ENCODE measurements around the gene SOWAHA. TPM values are rescaled to one million over a fixed set of nuclear protein-coding genes. Genes with fewer than 3 reads are reported as not detected.

The SOWAHA gene
- under 1 TPM in 1 of 2 experiments, not detected in 1; 0.05 TPM for total RNA-seq

DNA sequence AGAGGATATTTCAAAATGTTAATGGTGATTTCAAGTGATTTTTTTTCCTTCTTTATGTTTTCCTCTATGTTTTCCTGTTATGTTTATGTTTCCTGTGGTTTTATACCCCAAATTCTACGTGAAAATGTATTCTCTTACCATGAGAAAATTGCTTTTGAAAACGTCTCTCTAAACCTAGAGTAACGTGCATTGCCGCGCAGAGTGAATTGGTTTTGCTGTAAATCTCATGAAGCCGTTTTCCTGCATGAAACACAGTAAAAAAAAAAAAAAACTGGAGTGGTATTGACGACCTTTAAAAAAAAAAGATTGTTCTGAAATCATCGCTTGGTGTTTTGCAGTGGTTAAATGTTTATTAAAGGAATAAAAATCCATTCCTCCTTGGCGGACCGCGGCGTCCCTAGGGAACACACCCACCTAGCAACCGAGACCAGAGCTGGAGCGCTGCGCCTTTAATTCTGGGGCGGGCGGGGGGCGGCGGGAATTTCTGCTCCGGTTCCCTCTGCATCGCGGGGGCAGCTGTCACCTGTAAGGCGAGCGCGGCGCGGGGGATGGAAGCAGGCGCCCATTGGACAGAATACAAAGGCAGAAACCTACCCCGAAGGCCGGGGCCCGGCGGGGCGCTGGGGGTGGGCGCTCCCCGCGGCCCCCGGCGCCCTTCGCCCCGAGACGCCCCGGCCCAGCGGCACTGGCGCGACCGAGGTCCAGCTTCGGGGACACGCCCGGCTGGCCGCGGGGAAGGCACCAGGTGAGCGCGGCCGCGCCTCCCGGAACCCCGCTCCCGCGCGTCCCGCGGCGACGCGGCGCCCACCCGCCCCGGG is at the start of gene SOWAHA:
TSS of gene SOWAHA (plus strand) at position 522 of the 818 bp plus-strand sequence. CDS start 320 bp downstream, outside the sequence.
- DNase-seq, result no peak
- peaks cover 6% of the 10 kb centered on the region for H3K4me1 Mint-ChIP-seq

DNA sequence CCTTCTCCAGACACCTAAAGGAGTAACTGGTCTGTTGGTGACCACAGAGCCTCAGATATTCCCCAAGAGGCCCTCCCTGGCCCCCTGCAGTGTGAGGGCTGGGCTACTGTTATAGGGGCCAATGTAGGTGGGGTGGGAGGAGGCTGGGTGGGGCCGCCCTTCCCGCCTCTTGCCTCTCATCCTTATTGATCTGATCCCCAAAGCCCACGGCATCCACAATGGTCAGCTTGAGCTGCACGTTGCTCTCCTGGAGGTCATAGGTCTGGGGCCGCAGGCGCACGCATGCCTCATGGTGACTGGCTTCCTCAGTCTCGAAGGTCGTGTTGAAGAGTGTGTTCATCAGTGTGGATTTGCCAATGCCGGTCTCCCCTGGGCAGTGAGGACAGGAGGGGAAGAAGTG is 49.1 kb upstream of the SOWAHA start:
- intact Hi-C loops (cut with DNase I, micrococcal nuclease), result no loop called here
- ChIA-PET POLR2A (no interaction called here), CTCF (no interaction called here)
- H3K4me3 Mint-ChIP-seq, result no peak overlapping the region
- H3K9me3 Mint-ChIP-seq (ENCODE audit: low read depth), result no peaks in the 10 kb centered on the region
- no peaks in the 10 kb centered on the region for H3K4me1 Mint-ChIP-seq
- DNase-seq (no peak), ATAC-seq (no peak)
- H3K27ac Mint-ChIP-seq, result no peak overlapping the region
- peaks cover 2% of the 10 kb centered on the region for H3K36me3 Mint-ChIP-seq (ENCODE audit: low read depth)
- H3K27me3 Mint-ChIP-seq, result no peaks in the 10 kb centered on the region

More for the DNA sequence above, at the start of gene SOWAHA:
- no peak for ATAC-seq
- intact Hi-C loops (cut with DNase I, micrococcal nuclease), result no loop called here
- ChIA-PET POLR2A (interaction anchor here (0.6 to 1.1 kb wide), 3 partner anchors 14 to 172 kb away, joined by 3 to 4 read pairs (median 3); partner anchors contain the start of genes GDF9 and UQCRQ), CTCF (interaction anchor here (0.6 to 0.9 kb wide), 3 partner anchors 13 to 422 kb away, joined by 3 to 4 read pairs (median 3); no protein-coding TSS in a partner anchor)
- Mint-ChIP-seq H3K4me3 (peak within 1 kb of the TSS; percentile 61), H3K27me3 (peaks cover 43% of the 10 kb centered on the region), H3K27ac (no peak within 1 kb of the TSS), H3K36me3 (ENCODE audit: low read depth) (no peaks in the 10 kb centered on the region), H3K9me3 (ENCODE audit: low read depth) (no peaks in the 10 kb centered on the region)

DNA sequence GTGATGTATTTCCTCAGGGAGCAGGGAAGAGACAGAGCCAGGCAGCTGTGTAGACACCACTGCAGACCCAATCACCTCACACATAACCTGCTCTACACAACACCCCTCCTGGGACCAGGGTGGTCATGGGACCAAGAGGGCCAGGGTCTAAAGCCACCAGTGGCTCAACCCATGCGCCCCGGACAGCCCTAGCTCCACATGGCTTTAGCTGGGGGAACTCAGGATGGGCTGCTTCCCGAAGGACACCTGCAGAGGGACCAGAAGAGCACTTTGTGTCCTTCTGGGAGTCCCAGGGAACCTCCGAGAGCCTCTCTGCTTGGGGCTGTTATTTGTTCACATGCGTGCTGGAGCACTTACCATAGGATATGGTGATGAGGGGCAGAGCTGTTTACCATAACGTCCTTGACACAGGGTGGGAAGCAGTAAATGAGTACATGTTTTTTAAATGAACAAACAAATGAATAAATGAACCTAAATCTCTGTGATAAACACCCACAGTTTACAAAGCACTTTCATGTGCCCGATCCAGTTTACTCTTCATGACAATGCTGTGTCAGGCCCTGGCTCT is 48.3 kb upstream of the SOWAHA start:
- ChIA-PET POLR2A (interaction anchor here (0.5 kb wide), 1 partner anchor 283 kb away, joined by 3 read pairs; no protein-coding TSS in a partner anchor), CTCF (interaction anchor here (0.7 to 1.4 kb wide), 2 partner anchors 118 to 126 kb away, joined by 3 read pairs; no protein-coding TSS in a partner anchor)
- no peak overlapping the region for H3K4me3 Mint-ChIP-seq
- H3K36me3 Mint-ChIP-seq (ENCODE audit: low read depth), result peaks cover 2% of the 10 kb centered on the region
- H3K27ac Mint-ChIP-seq, result no peak overlapping the region
- intact Hi-C loops (cut with DNase I, micrococcal nuclease), result no loop called here
- no peaks in the 10 kb centered on the region for H3K4me1 Mint-ChIP-seq
- H3K9me3 Mint-ChIP-seq (ENCODE audit: low read depth), result no peaks in the 10 kb centered on the region
- ATAC-seq (no peak), DNase-seq (no peak)
- H3K27me3 Mint-ChIP-seq, result no peaks in the 10 kb centered on the region

DNA sequence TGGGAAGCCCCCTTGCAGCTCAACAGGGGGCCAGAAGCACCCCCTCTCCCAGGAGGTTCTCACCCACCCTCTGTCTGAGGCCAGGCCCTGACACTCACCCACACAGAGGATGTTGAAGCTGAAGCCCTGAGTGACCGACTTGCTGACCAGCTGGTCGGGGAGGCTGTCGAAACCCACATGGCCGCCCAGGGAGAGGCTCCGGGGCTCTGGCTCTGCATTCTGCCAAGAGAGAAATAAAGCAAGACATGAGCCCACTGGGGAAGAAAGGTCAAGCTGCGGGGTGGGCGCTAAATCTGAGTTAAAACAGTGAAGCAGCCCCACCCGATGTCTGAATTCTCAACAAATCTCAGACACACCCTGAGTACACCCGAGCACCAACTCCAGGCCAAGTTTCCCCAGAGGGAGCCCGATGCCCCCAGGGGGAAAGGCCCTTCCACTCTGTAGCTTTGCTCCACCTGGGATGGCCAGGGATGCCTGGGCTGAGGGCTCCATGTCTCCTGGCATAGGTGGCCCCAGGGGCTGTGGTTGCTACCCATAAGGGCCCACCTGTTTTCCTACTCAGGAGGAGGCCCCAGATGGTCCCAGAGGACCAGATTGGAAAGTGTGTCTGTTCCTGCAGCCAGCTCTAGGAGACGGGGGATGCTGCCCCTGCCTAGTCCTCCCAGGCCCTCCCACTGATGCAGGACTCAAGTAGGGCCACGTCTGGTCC is 47.6 kb upstream of the SOWAHA start:
- H3K9me3 Mint-ChIP-seq (ENCODE audit: low read depth), result no peaks in the 10 kb centered on the region
- H3K27ac Mint-ChIP-seq, result no peak overlapping the region
- peaks cover 2% of the 10 kb centered on the region for H3K36me3 Mint-ChIP-seq (ENCODE audit: low read depth)
- POLR2A ChIA-PET, result interaction anchor here (0.5 kb wide), 1 partner anchor 283 kb away, joined by 3 read pairs; no protein-coding TSS in a partner anchor
- H3K4me3 Mint-ChIP-seq, result no peak overlapping the region
- intact Hi-C loops (cut with DNase I, micrococcal nuclease), result no loop called here
- ATAC-seq (no peak), DNase-seq (no peak)
- H3K4me1 Mint-ChIP-seq, result no peaks in the 10 kb centered on the region
- CTCF ChIA-PET, result interaction anchor here (0.7 to 1.4 kb wide), 2 partner anchors 117 to 126 kb away, joined by 3 read pairs; no protein-coding TSS in a partner anchor
- H3K27me3 Mint-ChIP-seq, result no peaks in the 10 kb centered on the region

DNA sequence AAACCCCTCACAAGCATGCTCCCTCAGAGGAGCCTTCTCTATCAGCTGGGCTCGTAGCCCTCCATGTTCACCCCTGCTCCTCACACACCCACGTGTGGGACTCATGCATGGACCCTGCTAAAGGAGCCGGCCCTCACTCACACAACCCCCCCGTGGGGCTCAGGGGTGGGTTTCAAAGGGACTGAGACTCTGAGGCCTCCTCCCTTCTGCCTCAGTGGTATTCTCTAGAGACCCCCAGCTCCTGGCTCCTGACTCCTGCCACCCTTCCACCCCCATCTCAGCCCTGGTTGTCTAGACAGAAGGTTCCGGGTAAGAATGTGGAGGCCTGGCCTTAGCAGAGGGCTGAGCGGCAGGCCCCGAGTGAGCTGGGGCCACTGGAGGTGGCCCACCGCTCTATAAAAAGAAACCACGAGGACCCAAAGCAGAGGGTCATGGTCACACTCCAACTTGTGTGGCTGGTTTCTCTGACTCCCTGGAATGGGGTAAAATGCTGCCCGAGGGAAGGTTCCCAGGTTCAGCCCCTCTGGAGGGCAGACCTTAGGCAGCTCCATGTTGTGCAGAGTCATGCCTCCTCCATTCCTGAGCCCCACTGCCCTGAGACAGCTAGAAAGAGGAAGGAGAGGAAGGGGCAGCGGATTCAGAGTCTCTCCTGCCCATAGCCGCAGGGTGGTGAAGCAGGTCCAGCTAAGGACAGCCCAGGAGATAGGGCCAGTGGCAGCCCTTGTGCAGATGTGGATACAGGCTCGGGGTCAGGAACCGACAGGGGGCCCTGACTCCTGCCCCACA is 46.9 kb upstream of the SOWAHA start:
- ChIA-PET POLR2A (no interaction called here), CTCF (no interaction called here)
- Mint-ChIP-seq H3K27ac (no peak overlapping the region), H3K9me3 (ENCODE audit: low read depth) (no peaks in the 10 kb centered on the region), H3K4me1 (no peaks in the 10 kb centered on the region), H3K4me3 (no peak overlapping the region), H3K27me3 (no peaks in the 10 kb centered on the region), H3K36me3 (ENCODE audit: low read depth) (peaks cover 2% of the 10 kb centered on the region)
- ATAC-seq (no peak), DNase-seq (no peak)
- intact Hi-C loops (cut with DNase I, micrococcal nuclease), result no loop called here

DNA sequence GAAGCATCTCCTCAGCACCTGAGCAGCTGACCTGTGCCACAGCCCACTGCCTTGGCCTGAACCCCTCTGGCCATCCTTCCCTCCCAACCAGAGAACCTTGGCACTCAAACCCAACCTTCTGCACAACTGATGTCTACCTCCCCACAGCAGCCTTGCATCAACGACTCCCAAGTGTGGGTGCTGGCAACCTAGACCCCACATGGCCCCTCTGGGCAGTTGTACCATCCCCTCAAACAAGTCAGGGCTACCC is 46.4 kb upstream of the SOWAHA start:
- no peak overlapping the region for H3K27ac Mint-ChIP-seq
- intact Hi-C loops (cut with DNase I, micrococcal nuclease), result no loop called here
- ChIA-PET POLR2A (no interaction called here), CTCF (interaction anchor here (1.1 kb wide), 1 partner anchor 45 kb away, joined by 3 read pairs; no protein-coding TSS in a partner anchor)
- H3K4me3 Mint-ChIP-seq, result no peak overlapping the region
- H3K36me3 Mint-ChIP-seq (ENCODE audit: low read depth), result peaks cover 2% of the 10 kb centered on the region
- H3K27me3 Mint-ChIP-seq, result no peaks in the 10 kb centered on the region
- ATAC-seq (no peak), DNase-seq (no peak)
- H3K9me3 Mint-ChIP-seq (ENCODE audit: low read depth), result no peaks in the 10 kb centered on the region
- H3K4me1 Mint-ChIP-seq, result no peaks in the 10 kb centered on the region

DNA sequence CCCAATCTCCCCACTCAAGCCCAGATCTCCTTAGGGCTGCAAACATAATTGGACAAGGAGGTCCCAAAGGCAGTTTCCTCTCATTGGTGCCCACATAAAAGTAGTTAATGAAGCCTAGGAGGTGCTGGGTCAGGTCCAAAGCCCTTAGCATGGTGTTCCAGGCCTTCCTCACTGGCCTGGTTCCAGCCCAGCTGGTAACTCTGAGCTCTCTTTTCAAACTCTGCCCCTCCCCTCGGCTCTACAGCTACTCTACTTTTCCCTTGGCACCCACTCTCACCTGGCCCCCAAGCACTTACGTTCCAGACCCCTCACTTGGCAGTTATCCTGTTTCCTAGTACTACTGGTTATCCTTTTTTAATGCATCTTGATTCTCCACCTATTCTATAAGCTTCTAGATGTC is 46.0 kb upstream of the SOWAHA start:
- CTCF ChIA-PET, result interaction anchor here (0.8 to 1.1 kb wide), 2 partner anchors 27 to 45 kb away, joined by 3 read pairs; no protein-coding TSS in a partner anchor
- Mint-ChIP-seq H3K4me3 (no peak overlapping the region), H3K4me1 (no peaks in the 10 kb centered on the region), H3K27ac (no peak overlapping the region), H3K36me3 (ENCODE audit: low read depth) (peaks cover 2% of the 10 kb centered on the region), H3K9me3 (ENCODE audit: low read depth) (no peaks in the 10 kb centered on the region), H3K27me3 (no peaks in the 10 kb centered on the region)
- POLR2A ChIA-PET, result no interaction called here
- DNase-seq (no peak), ATAC-seq (no peak)
- intact Hi-C loops (cut with DNase I, micrococcal nuclease), result no loop called here

DNA sequence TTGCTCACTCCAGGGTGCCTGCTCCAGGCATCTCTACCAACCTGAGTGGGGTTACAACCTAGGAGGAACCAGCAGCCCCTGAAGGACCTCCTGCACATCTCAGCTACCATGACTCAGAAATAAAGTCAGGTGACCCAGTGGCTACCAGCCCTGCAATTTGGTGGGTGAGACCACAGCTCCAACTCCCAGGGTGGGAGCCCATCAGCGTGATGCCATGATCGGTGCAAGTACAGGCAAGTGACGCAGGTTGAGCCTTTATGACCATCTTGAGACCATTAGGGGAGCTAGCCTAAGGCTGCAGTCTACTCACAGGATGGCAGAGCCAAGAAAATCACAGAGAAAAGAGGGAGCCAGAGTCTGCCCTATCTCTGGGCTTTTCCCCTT is 44.6 kb upstream of the SOWAHA start:
- DNase-seq (no peak), ATAC-seq (no peak)
- Mint-ChIP-seq H3K36me3 (ENCODE audit: low read depth) (peaks cover 2% of the 10 kb centered on the region), H3K4me1 (no peaks in the 10 kb centered on the region), H3K4me3 (no peak overlapping the region), H3K27me3 (no peaks in the 10 kb centered on the region), H3K9me3 (ENCODE audit: low read depth) (no peaks in the 10 kb centered on the region), H3K27ac (no peak overlapping the region)
- intact Hi-C loops (cut with DNase I, micrococcal nuclease), result no loop called here
- ChIA-PET POLR2A (interaction anchor here (1.1 kb wide), 1 partner anchor 21 kb away, joined by 4 read pairs; the partner anchor contains the start of gene CCNI2), CTCF (no interaction called here)

DNA sequence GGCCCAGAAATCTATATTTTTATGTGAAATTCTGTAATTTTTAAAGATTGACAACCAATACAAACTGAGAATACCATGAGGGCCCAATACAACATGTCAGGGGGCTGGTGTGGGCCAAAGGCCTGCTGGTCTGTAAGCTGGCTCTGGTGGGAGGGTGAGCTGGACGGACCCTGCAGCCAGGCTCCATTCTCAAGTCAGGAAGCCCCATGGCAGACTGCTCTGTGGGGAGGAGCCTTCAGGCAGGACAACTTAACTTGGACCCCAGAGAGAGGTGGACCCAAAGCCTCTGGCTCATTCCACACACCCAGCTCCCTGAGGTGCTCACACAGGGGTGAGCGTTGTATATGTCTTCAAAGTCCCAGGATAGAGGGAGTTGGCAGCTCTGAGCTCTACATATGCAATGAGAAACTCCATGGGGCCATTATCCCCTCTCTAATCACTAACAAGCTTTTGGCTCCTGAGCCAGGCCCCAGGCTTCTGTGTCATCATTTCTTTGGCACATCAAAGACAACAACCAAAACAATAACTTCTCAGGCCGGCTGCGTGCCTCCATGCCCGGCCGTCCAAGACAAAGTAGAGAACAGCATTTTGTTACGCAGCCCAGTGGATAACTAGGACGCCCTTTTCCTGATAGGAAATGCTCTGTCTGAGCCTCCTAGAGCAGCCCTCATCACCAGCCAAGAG is 42.5 kb upstream of the SOWAHA start:
- POLR2A ChIA-PET, result no interaction called here
- CTCF ChIA-PET, result interaction anchor here (0.9 to 1.4 kb wide), 2 partner anchors 38 to 50 kb away, joined by 3 to 4 read pairs; no protein-coding TSS in a partner anchor
- Mint-ChIP-seq H3K4me1 (no peaks in the 10 kb centered on the region), H3K36me3 (ENCODE audit: low read depth) (no peaks in the 10 kb centered on the region), H3K27me3 (peaks cover 3% of the 10 kb centered on the region), H3K9me3 (ENCODE audit: low read depth) (no peaks in the 10 kb centered on the region), H3K4me3 (no peak overlapping the region), H3K27ac (no peak overlapping the region)
- intact Hi-C loops (cut with DNase I, micrococcal nuclease), result no loop called here
- ATAC-seq (no peak), DNase-seq (no peak)

DNA sequence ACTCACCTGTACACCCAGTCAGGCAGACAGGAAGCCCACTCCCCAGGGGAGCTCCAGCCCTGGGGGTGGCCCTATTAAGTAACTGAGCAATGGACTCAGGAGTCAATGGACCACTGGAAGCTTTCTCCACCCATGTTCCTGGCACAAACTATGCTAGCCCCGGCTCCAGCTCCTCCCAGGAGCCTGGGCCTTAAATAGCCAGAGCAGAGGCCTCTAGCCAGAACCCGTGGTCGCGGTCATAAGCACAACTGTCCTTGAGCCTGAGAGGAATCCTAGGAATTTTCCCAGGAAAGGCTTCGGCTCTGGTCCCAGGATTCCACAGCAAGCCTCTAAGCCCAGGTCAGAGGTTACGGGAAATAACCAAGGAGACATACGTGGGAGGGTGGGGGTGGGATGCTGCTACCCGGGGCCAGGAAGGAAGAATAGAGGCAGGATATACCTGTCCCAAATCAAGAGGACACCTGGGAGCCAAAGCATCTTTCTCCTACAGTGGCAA is 41.6 kb upstream of the SOWAHA start:
- H3K9me3 Mint-ChIP-seq (ENCODE audit: low read depth), result no peaks in the 10 kb centered on the region
- POLR2A ChIA-PET, result no interaction called here
- CTCF ChIA-PET, result interaction anchor here (0.6 to 1.4 kb wide), 3 partner anchors 20 to 49 kb away, joined by 3 to 4 read pairs (median 4); no protein-coding TSS in a partner anchor
- intact Hi-C loops (cut with DNase I, micrococcal nuclease), result no loop called here
- DNase-seq (no peak), ATAC-seq (no peak)
- no peaks in the 10 kb centered on the region for H3K36me3 Mint-ChIP-seq (ENCODE audit: low read depth)
- H3K4me1 Mint-ChIP-seq, result peaks cover 3% of the 10 kb centered on the region
- no peak overlapping the region for H3K27ac Mint-ChIP-seq
- H3K27me3 Mint-ChIP-seq, result peaks cover 6% of the 10 kb centered on the region
- H3K4me3 Mint-ChIP-seq, result no peak overlapping the region
